H1 (cell line): ENCODE measurements around the gene ALDH1A3. TPM values are rescaled to one million over a fixed set of nuclear protein-coding genes. Genes with fewer than 3 reads are reported as not detected.

Experiments used
- ATF2 ChIP-seq: IDR thresholded peaks from 2 replicates; pipeline ENCODE4 v1.6.1; 2012; ENCODE audit warnings: low read length, inconsistent platforms
- BRCA1 ChIP-seq: IDR thresholded peaks from 2 replicates; pipeline ENCODE4 v1.6.1; 2012; ENCODE audit warnings: low read depth, low read length, improper control_type of control experiment
- CBX8 ChIP-seq: fragments of 300-800, 300-1000 bp; sonication (generic); IDR thresholded peaks from 2 replicates; pipeline ENCODE4 v1.7.1; 2016; ENCODE audit warnings: low read depth, low read length, borderline replicate concordance
- SAP30 ChIP-seq: fragments of 300-600 bp; sonication (generic); IDR thresholded peaks from 2 replicates; pipeline ENCODE4 v1.7.1; 2012; ENCODE audit warnings: low read length, moderate library complexity, mild to moderate bottlenecking, inconsistent platforms; ENCODE audit not compliant: insufficient read depth, insufficient replicate concordance
- SIRT6 ChIP-seq: IDR thresholded peaks from one replicate; pipeline ENCODE4 v1.7.1; 2012; ENCODE audit warnings: low read length, inconsistent platforms
- TAF7 ChIP-seq: optimal IDR thresholded peaks from 2 replicates; pipeline ENCODE3; 2011; ENCODE audit warnings: low read depth, mild to moderate bottlenecking, inconsistent platforms, low read length, moderate library complexity, borderline replicate concordance
- TBP ChIP-seq: IDR thresholded peaks from 2 replicates; pipeline ENCODE4 v1.6.1; 2011; ENCODE audit warnings: low read depth, low read length, improper control_type of control experiment
- polyA plus RNA-seq, 7 experiments: library from polyadenylated mRNA; depleted of rRNA in 3 of 7; stranded (reverse) in 5 of 7; unstranded in 2 of 7; fragments of >200 nt in 5 of 7; fragments of 200-250 nt in 2 of 7; gene quantifications; 1 replicate in 5 of 7; 2 replicates in 1 of 7; 4 replicates in 1 of 7; pipeline versions ENCODE4 v1.2.1 to v1.2.3, GENCODE V29; 2011 to 2013; ENCODE audit warnings: missing spikeins in 2 of 7, mixed read lengths in 2 of 7
- total RNA-seq: library from RNA; stranded (reverse); fragmentation: NEBNext Ultra II Directional; extraction: Animal tissue kit (Norgen Biotek cat#: 25700); gene quantifications from 2 replicates; pipeline ENCODE4 v1.2.1, GENCODE V29; 2021

ALDH1A3 gene
- total and polyA plus RNA-seq, 2 of the 8 experiments (the other 6 are each of a cell fraction or from before 2014, with no cell fraction given) = 2.2 to 5.5 TPM

- TF ChIP-seq ATF2 = no peak
- no peak for TF ChIP-seq CBX8
- no peak for TF ChIP-seq BRCA1
- TF ChIP-seq TBP = no peak
- TF ChIP-seq TAF7 = no peak
- TF ChIP-seq SIRT6 = no peak
- TF ChIP-seq SAP30 = no peak
Observed at GRCh38 chr15:100834731-100835130, 44.9 kb upstream of the ALDH1A3 start (continued).
